ENCODE data around the gene NALCN.

GRCh38 chr13:101202590-101202989 is 213.7 kb downstream of the NALCN start:
- TF ChIP-seq POLR2AphosphoS5 (IDR thresholded peaks at IDR 0.05): no peak
- TF ChIP-seq, protein P1, sequence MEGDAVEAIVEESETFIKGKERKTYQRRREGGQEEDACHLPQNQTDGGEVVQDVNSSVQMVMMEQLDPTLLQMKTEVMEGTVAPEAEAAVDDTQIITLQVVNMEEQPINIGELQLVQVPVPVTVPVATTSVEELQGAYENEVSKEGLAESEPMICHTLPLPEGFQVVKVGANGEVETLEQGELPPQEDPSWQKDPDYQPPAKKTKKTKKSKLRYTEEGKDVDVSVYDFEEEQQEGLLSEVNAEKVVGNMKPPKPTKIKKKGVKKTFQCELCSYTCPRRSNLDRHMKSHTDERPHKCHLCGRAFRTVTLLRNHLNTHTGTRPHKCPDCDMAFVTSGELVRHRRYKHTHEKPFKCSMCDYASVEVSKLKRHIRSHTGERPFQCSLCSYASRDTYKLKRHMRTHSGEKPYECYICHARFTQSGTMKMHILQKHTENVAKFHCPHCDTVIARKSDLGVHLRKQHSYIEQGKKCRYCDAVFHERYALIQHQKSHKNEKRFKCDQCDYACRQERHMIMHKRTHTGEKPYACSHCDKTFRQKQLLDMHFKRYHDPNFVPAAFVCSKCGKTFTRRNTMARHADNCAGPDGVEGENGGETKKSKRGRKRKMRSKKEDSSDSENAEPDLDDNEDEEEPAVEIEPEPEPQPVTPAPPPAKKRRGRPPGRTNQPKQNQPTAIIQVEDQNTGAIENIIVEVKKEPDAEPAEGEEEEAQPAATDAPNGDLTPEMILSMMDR (IDR thresholded peaks at IDR 0.05): no peak
